OCI-LY1 (cell line): Measurements from ENCODE around the gene POU2F2.

ENCODE experiments used
- H2AFZ ChIP-seq: fragments of 200-600 bp; sonication (generic), shearing (Covaris generic); 2 replicates; pipeline ENCODE4 v1.6.0; 2014; ENCODE audit warnings: antibody characterized with exemption, mild to moderate bottlenecking, low read length
- H3F3A ChIP-seq: fragments of 200-600 bp; sonication (generic), shearing (Covaris generic); 2 replicates; pipeline ENCODE4 v1.6.0; 2014; ENCODE audit warnings: mild to moderate bottlenecking, antibody characterized with exemption, low read length, moderate library complexity; ENCODE audit not compliant: insufficient read depth
- H3K27ac ChIP-seq: fragments of 200-600 bp; sonication (generic); 2 replicates; pipeline ENCODE4 v1.5.1; 2014; ENCODE audit warnings: low read length, mixed run types, mild to moderate bottlenecking, low read depth; ENCODE audit not compliant: poor library complexity, severe bottlenecking
- H3K27me3 ChIP-seq: fragments of 200-600 bp; sonication (generic); 2 replicates; pipeline ENCODE4 v1.6.0; 2014; ENCODE audit warnings: antibody characterized with exemption, mild to moderate bottlenecking, low read length, moderate library complexity; ENCODE audit not compliant: insufficient read depth
- H3K36me3 ChIP-seq: fragments of 200-600 bp; sonication (generic); 2 replicates; pipeline ENCODE4 v1.6.1; 2014; ENCODE audit warnings: mild to moderate bottlenecking, antibody characterized with exemption, low read length, moderate library complexity, mixed read lengths; ENCODE audit not compliant: insufficient read depth
- H3K4me1 ChIP-seq: fragments of 200-600 bp; sonication (generic); 2 replicates; pipeline ENCODE4 v1.5.1; 2014; ENCODE audit warnings: mild to moderate bottlenecking, low read length, moderate library complexity; ENCODE audit not compliant: insufficient read depth, severe bottlenecking
- H3K4me2 ChIP-seq: fragments of 200-600 bp; sonication (generic), shearing (Covaris generic); 2 replicates; pipeline ENCODE4 v1.6.1; 2014; ENCODE audit warnings: low read length
- H3K4me3 ChIP-seq: fragments of 200-600 bp; sonication (generic); 2 replicates; pipeline ENCODE4 v1.5.1; 2014; ENCODE audit warnings: low read length, low read depth, mild to moderate bottlenecking, mixed read lengths; ENCODE audit not compliant: poor library complexity, severe bottlenecking
- H3K79me2 ChIP-seq: fragments of 200-600 bp; shearing (Covaris generic); 2 replicates; pipeline ENCODE4 v1.6.1; 2016; ENCODE audit warnings: mixed run types, low read length, mixed read lengths; ENCODE audit not compliant: insufficient read depth
- H3K9ac ChIP-seq: fragments of 200-600 bp; sonication (generic), shearing (Covaris generic); 2 replicates; pipeline ENCODE4 v1.6.1; 2014; ENCODE audit warnings: mild to moderate bottlenecking, low read length, mixed read lengths
- H3K9me2 ChIP-seq: fragments of 200-600 bp; sonication (generic), shearing (Covaris generic); 2 replicates; pipeline ENCODE4 v1.6.1; 2014; ENCODE audit warnings: low read depth, mild to moderate bottlenecking, low read length, mixed read lengths
- H3K9me3 ChIP-seq: fragments of 200-600 bp; shearing (Covaris generic); 2 replicates; pipeline ENCODE4 v1.6.1; 2014; ENCODE audit warnings: low read length, mixed read lengths
- H4K20me1 ChIP-seq: fragments of 200-600 bp; sonication (generic), shearing (Covaris generic); 2 replicates; pipeline ENCODE4 v1.6.0; 2016; ENCODE audit warnings: mild to moderate bottlenecking, low read length; ENCODE audit not compliant: insufficient read depth
- CTCF ChIP-seq: fragments of 200-600 bp; sonication (generic), shearing (Covaris generic); IDR thresholded peaks from 2 replicates; pipeline ENCODE4 v1.5.1; 2017; ENCODE audit warnings: mild to moderate bottlenecking, antibody characterized with exemption, low read length, moderate library complexity, mixed read lengths
- EZH2 ChIP-seq: fragments of 200-600 bp; sonication (generic), shearing (Covaris generic); IDR thresholded peaks from 2 replicates; pipeline ENCODE4 v1.8.0; 2017; ENCODE audit warnings: borderline replicate concordance, mixed run types, mild to moderate bottlenecking, antibody characterized with exemption, low read length, moderate library complexity, mixed read lengths

The POU2F2 gene

DNA sequence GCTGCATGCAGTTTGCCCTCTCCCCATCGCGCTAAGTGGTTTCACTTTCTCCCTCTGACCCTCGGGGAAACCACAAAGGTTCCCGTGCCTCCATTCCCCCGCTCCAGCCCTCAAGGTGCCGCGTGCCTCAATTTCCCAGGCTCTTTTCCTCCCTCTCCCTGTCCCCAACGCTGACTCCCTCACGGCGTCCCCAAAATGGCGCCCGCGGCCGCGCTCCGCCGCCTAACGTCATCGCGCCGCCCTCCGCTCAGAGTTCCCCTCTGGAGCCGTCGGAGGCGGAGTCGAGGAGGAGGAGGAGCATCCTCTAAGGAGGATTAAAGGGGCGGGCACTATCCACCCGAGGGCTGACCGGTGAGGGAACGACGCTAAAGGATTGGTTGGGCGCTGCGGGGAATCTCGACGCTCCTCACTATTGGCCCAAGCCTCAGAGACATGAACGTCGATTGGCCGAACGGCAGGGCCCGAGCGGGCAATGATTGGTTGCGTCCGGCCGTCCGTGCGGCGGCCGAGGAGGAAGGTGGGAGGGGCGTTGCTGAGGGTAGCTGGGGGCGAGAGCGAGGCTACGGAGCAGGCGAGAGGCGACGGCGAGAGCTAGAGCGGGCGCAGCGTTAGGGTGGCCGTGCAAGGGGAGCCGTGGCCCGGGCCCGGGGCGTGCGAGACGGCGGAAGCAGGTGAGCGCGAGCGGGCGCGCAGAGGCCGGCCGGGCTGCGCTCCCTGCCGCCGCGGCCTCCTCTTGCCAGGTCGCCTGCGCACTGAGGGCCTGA is 56.4 kb downstream of the POU2F2 start, which contains the start of gene ZNF574:
ZNF574 (plus strand) TSS at position 551 of the 764 bp plus-strand sequence. CDS start 2,441 bp downstream, outside the sequence.
- Histone ChIP-seq H3K9me3 (no peaks in the 10 kb centered on the region), H3K4me2 (peak within 1 kb of the TSS; percentile 91), H3F3A (no peaks in the 10 kb centered on the region), H3K4me3 (peak within 1 kb of the TSS; percentile 72), H2AFZ (0 out of 2 replicates have a peak within 1 kb of the TSS, but pooled peaks have one; percentile 1), H3K27me3 (no peaks in the 10 kb centered on the region), H3K9me2 (no peaks in the 10 kb centered on the region), H4K20me1 (no peaks in the 10 kb centered on the region), H3K4me1 (peaks cover 22% of the 10 kb centered on the region), H3K36me3 (peaks cover 30% of the 10 kb centered on the region), H3K27ac (peak within 1 kb of the TSS; percentile 69), H3K9ac (peak within 1 kb of the TSS; percentile 90), H3K79me2 (peaks cover 21% of the 10 kb centered on the region)
- TF ChIP-seq EZH2 (no peak), CTCF (no peak)

GRCh38 chr19:42075364-42075615 is 57.0 kb downstream of the POU2F2 start:
- Histone ChIP-seq H3K27me3 (no peaks in the 10 kb centered on the region), H3F3A (no peaks in the 10 kb centered on the region), H3K4me2 (peak overlapping the region; percentile 88), H3K9me2 (no peaks in the 10 kb centered on the region), H3K9ac (peak overlapping the region; percentile 90), H3K4me3 (peak overlapping the region; percentile 72), H3K36me3 (peaks cover 25% of the 10 kb centered on the region), H4K20me1 (no peaks in the 10 kb centered on the region), H2AFZ (0 out of 2 replicates have a peak overlapping the region, but pooled peaks have one; percentile 1), H3K4me1 (peaks cover 22% of the 10 kb centered on the region), H3K9me3 (no peaks in the 10 kb centered on the region), H3K79me2 (peaks cover 21% of the 10 kb centered on the region), H3K27ac (peak overlapping the region; percentile 69)
- no peak for TF ChIP-seq CTCF
- no peak for TF ChIP-seq EZH2

- H3K27me3 ChIP-seq, result no peaks in the 10 kb centered on the region
- peak overlapping the region; percentile 88 for H3K4me2 ChIP-seq
- H4K20me1 ChIP-seq, result no peaks in the 10 kb centered on the region
- peak overlapping the region; percentile 72 for H3K4me3 ChIP-seq
- H3K36me3 ChIP-seq, result peaks cover 20% of the 10 kb centered on the region
- peaks cover 22% of the 10 kb centered on the region for H3K4me1 ChIP-seq
- peak overlapping the region; percentile 69 for H3K27ac ChIP-seq
- peak overlapping the region; percentile 90 for H3K9ac ChIP-seq
- TF ChIP-seq EZH2, result no peak
- TF ChIP-seq CTCF, result no peak
- H3F3A ChIP-seq, result no peaks in the 10 kb centered on the region
- no peaks in the 10 kb centered on the region for H3K9me3 ChIP-seq
- peaks cover 21% of the 10 kb centered on the region for H3K79me2 ChIP-seq
- H2AFZ ChIP-seq, result no peak overlapping the region
- no peaks in the 10 kb centered on the region for H3K9me2 ChIP-seq
Observed at GRCh38 chr19:42074513-42075363, 57.5 kb downstream of the POU2F2 start.
